Left forelimb (tissue), 1 donor: ENCODE data around the gene PTPRK.

ENCODE experiments used
- DNase-seq: peaks from one replicate; pipeline ENCODE4 v3.0.0-alpha.2; 2018; ENCODE audit warnings: low spot score

Gene PTPRK

GRCh38 chr6:128246472-128247260 is 273.7 kb downstream of the PTPRK start:
- DNase-seq, result no peak

GRCh38 chr6:128244751-128245405 is 275.5 kb downstream of the PTPRK start:
- no peak for DNase-seq

- no peak for DNase-seq
Observed at GRCh38 chr6:128242765-128243403, 277.5 kb downstream of the PTPRK start.

- no peak for DNase-seq
Observed at GRCh38 chr6:128241216-128241615, 279.2 kb downstream of the PTPRK start.

- DNase-seq, result no peak
Observed at GRCh38 chr6:128240024-128240428, 280.4 kb downstream of the PTPRK start.

GRCh38 chr6:128239146-128239545 is 281.3 kb downstream of the PTPRK start:
- DNase-seq, result no peak

- no peak for DNase-seq
Observed at GRCh38 chr6:128238225-128238624, 282.2 kb downstream of the PTPRK start.

GRCh38 chr6:128235556-128235955 is 284.8 kb downstream of the PTPRK start:
- no peak for DNase-seq

- no peak for DNase-seq
Observed at GRCh38 chr6:128233531-128233930, 286.9 kb downstream of the PTPRK start.

- DNase-seq, result no peak
Observed at GRCh38 chr6:128230267-128230989, 290.0 kb downstream of the PTPRK start.

- no peak for DNase-seq
Observed at GRCh38 chr6:128225612-128226011, 294.8 kb downstream of the PTPRK start.

- no peak for DNase-seq
Observed at GRCh38 chr6:128216917-128217316, 303.5 kb downstream of the PTPRK start.

- DNase-seq, result no peak
Observed at GRCh38 chr6:128209771-128210170, 310.6 kb downstream of the PTPRK start.

GRCh38 chr6:128208851-128209580 is 311.4 kb downstream of the PTPRK start:
- no peak for DNase-seq

- DNase-seq, result no peak
Observed at GRCh38 chr6:128208078-128208477, 312.3 kb downstream of the PTPRK start.

- DNase-seq, result no peak
Observed at GRCh38 chr6:128206610-128207426, 313.6 kb downstream of the PTPRK start.

GRCh38 chr6:128204616-128205015 is 315.8 kb downstream of the PTPRK start:
- DNase-seq, result no peak

- no peak for DNase-seq
Observed at GRCh38 chr6:128202169-128202765, 318.1 kb downstream of the PTPRK start.

- DNase-seq, result no peak
Observed at GRCh38 chr6:128200789-128201188, 319.6 kb downstream of the PTPRK start.

GRCh38 chr6:128199461-128199860 is 320.9 kb downstream of the PTPRK start:
- DNase-seq, result no peak
